Cardiac muscle cell (in vitro differentiated cells and primary cell): ENCODE data around the gene TMA16. TPM values are rescaled to one million over a fixed set of nuclear protein-coding genes. Genes with fewer than 3 reads are reported as not detected.

Source experiments
- DNase-seq, 2 donors: peaks; one replicate each; pipeline versions ENCODE4 v3.0.0 to v3.0.0-alpha.2; 2010 to 2017; ENCODE audit warnings: low read depth in 1 of 2, low spot score in 1 of 2
- H3K27ac ChIP-seq: fragments of 200-600 bp; sonication (generic); 2 replicates; pipeline ENCODE4 v1.5.1; 2016
- H3K27me3 ChIP-seq: fragments of 200-600 bp; sonication (generic); 2 replicates; pipeline ENCODE4 v1.6.0; 2016; ENCODE audit warnings: control low read depth
- H3K36me3 ChIP-seq: fragments of 200-600 bp; sonication (generic); 2 replicates; pipeline ENCODE4 v1.5.1; 2016; ENCODE audit warnings: control low read depth
- H3K4me1 ChIP-seq: fragments of 200-600 bp; sonication (generic); 2 replicates; pipeline ENCODE4 v1.8.1; 2017; ENCODE audit warnings: low read depth, mild to moderate bottlenecking, mixed run types
- H3K4me3 ChIP-seq: fragments of 200-600 bp; sonication (generic); 2 replicates; pipeline ENCODE4 v1.5.1; 2016; ENCODE audit warnings: mild to moderate bottlenecking
- H3K9me3 ChIP-seq: fragments of 200-600 bp; sonication (generic); 2 replicates; pipeline ENCODE4 v1.5.1; 2017; ENCODE audit warnings: low read depth, mild to moderate bottlenecking, control low read depth
- polyA plus RNA-seq: library from polyadenylated mRNA; unstranded; fragments of >200 nt; fragmentation: Nextera tagmentation; extraction: Ambion mirVana; gene quantifications from 2 replicates; pipeline ENCODE4 v1.2.1, GENCODE V29; 2016
- total RNA-seq: library from RNA; depleted of rRNA; stranded (reverse); fragments of >200 nt; gene quantifications from 2 replicates; pipeline ENCODE4 v1.2.3, GENCODE V29; 2016
- TF ChIP-seq, protein P1 (sequence below): IDR thresholded peaks from 2 replicates; pipeline ENCODE4 v1.5.1; 2012; ENCODE audit warnings: low read depth, mild to moderate bottlenecking, low read length

Gene TMA16
- total and polyA plus RNA-seq, 2 experiments from 2014 or later = 28.6 to 36.2 TPM

DNA sequence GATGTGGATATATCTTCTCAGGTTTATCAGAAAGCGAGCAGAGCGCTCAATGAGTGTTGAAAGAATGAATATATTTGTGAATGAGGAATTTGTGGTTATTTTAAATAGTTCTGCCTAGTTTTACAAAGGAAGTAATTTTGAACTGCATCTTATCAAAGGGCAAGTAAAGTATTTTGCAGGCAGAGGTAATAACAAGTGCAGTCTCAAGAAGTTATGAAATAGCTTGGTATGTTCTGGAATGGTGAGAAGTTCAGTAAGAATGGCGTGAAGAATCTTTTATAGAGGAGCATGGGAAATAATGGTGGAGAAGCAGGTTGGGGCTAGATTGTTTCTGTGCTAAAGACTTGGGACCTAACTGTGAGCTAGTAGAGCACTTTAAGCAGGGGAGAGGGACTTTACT, 10.9 kb downstream of the TMA16 start:
- TF ChIP-seq, protein P1, sequence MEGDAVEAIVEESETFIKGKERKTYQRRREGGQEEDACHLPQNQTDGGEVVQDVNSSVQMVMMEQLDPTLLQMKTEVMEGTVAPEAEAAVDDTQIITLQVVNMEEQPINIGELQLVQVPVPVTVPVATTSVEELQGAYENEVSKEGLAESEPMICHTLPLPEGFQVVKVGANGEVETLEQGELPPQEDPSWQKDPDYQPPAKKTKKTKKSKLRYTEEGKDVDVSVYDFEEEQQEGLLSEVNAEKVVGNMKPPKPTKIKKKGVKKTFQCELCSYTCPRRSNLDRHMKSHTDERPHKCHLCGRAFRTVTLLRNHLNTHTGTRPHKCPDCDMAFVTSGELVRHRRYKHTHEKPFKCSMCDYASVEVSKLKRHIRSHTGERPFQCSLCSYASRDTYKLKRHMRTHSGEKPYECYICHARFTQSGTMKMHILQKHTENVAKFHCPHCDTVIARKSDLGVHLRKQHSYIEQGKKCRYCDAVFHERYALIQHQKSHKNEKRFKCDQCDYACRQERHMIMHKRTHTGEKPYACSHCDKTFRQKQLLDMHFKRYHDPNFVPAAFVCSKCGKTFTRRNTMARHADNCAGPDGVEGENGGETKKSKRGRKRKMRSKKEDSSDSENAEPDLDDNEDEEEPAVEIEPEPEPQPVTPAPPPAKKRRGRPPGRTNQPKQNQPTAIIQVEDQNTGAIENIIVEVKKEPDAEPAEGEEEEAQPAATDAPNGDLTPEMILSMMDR = no peak
- Histone ChIP-seq H3K27ac (no peak overlapping the region), H3K4me3 (no peak overlapping the region), H3K4me1 (peaks cover 17% of the 10 kb centered on the region), H3K36me3 (peaks cover 4% of the 10 kb centered on the region), H3K27me3 (no peaks in the 10 kb centered on the region), H3K9me3 (no peaks in the 10 kb centered on the region)
- DNase-seq = peak in 1 of 2 donors; percentile 25

DNA sequence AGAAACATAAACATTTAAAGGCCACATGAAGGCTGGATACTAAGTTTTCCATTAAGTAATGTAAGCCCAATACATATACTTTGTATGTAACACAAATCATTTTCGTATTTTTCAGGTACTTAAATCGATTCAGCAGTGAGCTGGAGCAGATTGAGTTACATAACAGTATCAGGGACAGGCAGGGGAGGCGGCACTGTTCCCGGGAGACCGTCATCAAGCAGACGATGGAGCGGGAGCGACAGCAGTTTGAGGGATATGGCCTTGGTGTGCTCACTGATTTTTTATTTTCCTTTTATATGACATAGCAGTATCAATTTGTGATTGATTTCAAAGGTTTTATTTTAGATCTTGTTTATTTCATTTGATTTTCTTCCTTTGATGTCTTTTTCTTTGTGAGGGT, 20.7 kb downstream of the TMA16 start:
- H3K27ac ChIP-seq = no peak overlapping the region
- H3K36me3 ChIP-seq = peaks cover 46% of the 10 kb centered on the region
- DNase-seq = no peak
- TF ChIP-seq, protein P1 = no peak
- H3K4me1 ChIP-seq = no peaks in the 10 kb centered on the region
- H3K9me3 ChIP-seq = no peaks in the 10 kb centered on the region
- H3K27me3 ChIP-seq = no peaks in the 10 kb centered on the region
- H3K4me3 ChIP-seq = no peak overlapping the region

DNA sequence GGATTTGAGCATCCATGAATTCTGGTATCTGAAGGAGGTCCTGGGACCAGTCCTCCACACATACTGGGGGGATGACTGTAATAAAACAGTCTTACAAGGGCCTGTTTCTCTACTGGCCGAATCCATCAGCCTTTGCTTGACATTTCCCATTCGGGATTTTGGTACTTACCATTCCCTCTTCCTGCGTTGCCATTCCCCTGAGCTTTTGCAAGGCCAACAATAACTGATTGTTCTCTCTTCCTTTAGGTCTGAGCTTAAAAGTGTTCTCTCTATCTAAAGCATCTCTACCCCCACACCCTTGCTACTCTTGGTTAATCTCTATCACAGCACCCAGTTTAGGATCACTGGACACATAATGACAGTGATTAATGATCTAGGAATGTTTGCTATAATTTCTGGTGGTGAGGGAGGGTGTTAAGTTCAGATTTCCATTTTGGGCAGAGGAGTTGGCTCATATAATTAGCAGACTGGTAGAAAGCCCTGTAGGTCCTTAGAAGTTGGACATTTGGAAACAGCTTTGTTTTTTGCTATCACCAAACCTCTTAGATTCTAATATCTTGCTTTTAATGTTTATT, 29.4 kb downstream of the TMA16 start:
- Histone ChIP-seq H3K9me3 (no peaks in the 10 kb centered on the region), H3K27ac (no peak overlapping the region), H3K4me1 (no peaks in the 10 kb centered on the region), H3K4me3 (no peak overlapping the region), H3K27me3 (no peaks in the 10 kb centered on the region), H3K36me3 (peaks cover 53% of the 10 kb centered on the region)
- TF ChIP-seq, protein P1 = no peak
- DNase-seq = peak in 1 of 2 donors; percentile 6

DNA sequence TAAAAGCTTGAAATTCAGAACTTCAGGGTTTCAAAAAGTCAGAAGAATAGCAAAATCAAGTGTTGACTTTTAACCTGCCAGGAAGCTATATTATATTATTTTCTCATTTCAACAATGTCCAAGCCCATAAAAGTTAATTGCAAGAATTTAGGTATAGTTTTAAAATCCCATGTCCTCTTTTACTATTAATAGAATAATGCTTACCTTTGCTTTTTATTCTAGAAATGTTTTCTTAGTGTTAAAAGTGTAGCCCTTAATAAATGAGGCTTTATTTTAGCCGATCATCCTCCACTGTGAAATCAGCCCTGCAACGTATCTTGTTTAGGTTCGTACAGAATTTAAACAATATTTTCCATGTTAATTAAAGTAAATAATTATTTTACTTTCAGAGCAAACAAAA, 31.5 kb downstream of the TMA16 start:
- no peak for DNase-seq
- Histone ChIP-seq H3K4me3 (no peak overlapping the region), H3K27me3 (no peaks in the 10 kb centered on the region), H3K36me3 (peaks cover 43% of the 10 kb centered on the region), H3K9me3 (no peaks in the 10 kb centered on the region), H3K27ac (no peak overlapping the region), H3K4me1 (no peaks in the 10 kb centered on the region)
- TF ChIP-seq, protein P1 = no peak

DNA sequence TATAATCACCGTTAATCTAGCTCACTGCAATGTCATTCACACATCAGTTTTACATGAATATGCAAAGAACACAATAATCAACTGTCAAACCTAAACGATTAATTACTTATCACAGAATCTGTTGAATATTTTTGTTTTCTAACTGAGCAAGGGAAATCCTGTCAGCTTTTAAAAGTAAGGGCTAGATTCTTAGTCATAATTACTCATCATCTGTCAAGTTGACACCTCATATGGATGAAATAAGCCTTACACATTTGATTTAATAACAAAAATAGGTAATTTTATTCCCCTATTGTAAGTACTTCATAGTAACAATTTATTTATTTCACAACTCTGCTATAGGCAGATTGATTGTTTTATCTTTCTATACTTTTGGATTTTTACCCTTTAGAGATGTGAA, 32.7 kb downstream of the TMA16 start:
- Histone ChIP-seq H3K4me1 (no peaks in the 10 kb centered on the region), H3K36me3 (peaks cover 52% of the 10 kb centered on the region), H3K27ac (no peak overlapping the region), H3K9me3 (no peaks in the 10 kb centered on the region), H3K27me3 (no peaks in the 10 kb centered on the region), H3K4me3 (no peak overlapping the region)
- no peak for DNase-seq
- TF ChIP-seq, protein P1 = no peak

DNA sequence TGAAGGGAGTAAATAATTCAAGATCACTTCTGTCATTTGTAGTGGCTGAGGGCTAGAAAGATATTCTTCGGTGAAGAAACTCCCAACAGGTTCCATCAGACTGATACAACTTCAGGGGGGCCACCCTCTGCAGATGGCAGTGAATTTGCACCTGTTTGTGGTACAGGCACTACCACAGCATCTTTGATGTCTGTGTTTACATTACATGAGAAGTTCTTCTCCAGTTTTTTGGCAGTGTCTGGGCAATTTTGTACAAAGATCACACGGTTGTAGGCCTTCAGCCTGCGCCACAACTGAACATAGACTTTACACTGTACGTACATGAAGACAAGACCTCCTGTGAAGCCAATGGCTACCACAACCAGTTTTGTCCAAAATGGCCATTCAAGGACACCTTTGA, 34.2 kb downstream of the TMA16 start:
- H3K4me3 ChIP-seq = no peak overlapping the region
- TF ChIP-seq, protein P1 = no peak
- no peak for DNase-seq
- no peaks in the 10 kb centered on the region for H3K27me3 ChIP-seq
- no peaks in the 10 kb centered on the region for H3K9me3 ChIP-seq
- H3K4me1 ChIP-seq = no peaks in the 10 kb centered on the region
- peaks cover 49% of the 10 kb centered on the region for H3K36me3 ChIP-seq
- no peak overlapping the region for H3K27ac ChIP-seq
